Kidney capillary endothelial cell (primary cell): ENCODE results near the gene MERTK.
"Not testable (repeated sequence)": the region's sequence is repeated elsewhere in the genome, so short reads cannot be mapped to it uniquely, and the experiment has no call there.

Experiments
- DNase-seq: peaks from one replicate; pipeline ENCODE4 v3.0.0-alpha.2; 2018; ENCODE audit warnings: low spot score

Gene MERTK

GRCh38 chr2:111946294-111947114 lies 48.1 kb downstream of the MERTK start:
- DNase-seq = no peak

GRCh38 chr2:111947219-111947618 lies 48.8 kb downstream of the MERTK start:
- no peak for DNase-seq

- no peak for DNase-seq
Measured at GRCh38 chr2:111948832-111949231, 50.4 kb downstream of the MERTK start.

GRCh38 chr2:111950236-111950635 lies 51.8 kb downstream of the MERTK start:
- no peak for DNase-seq

- DNase-seq = peak; percentile 26
Measured at GRCh38 chr2:111951486-111951885, 53.1 kb downstream of the MERTK start.

- no peak for DNase-seq
Measured at GRCh38 chr2:111952871-111953452, 54.6 kb downstream of the MERTK start.

GRCh38 chr2:111954602-111955332 lies 56.4 kb downstream of the MERTK start:
- no peak for DNase-seq

GRCh38 chr2:111957872-111958354 lies 59.5 kb downstream of the MERTK start:
- no peak for DNase-seq

- no peak for DNase-seq
Measured at GRCh38 chr2:111958901-111959300, 60.5 kb downstream of the MERTK start.

- DNase-seq = no peak
Measured at GRCh38 chr2:111961663-111962062, 63.3 kb downstream of the MERTK start.

GRCh38 chr2:111963086-111963485 lies 64.7 kb downstream of the MERTK start:
- DNase-seq = not testable (repeated sequence)

GRCh38 chr2:111963508-111963907 lies 65.1 kb downstream of the MERTK start:
- DNase-seq = not testable (repeated sequence)

GRCh38 chr2:111965062-111965461 lies 66.7 kb downstream of the MERTK start:
- no peak for DNase-seq

- peak; percentile 47 for DNase-seq
Measured at GRCh38 chr2:111966241-111966640, 67.8 kb downstream of the MERTK start.

- no peak for DNase-seq
Measured at GRCh38 chr2:111967018-111967417, 68.6 kb downstream of the MERTK start.

GRCh38 chr2:111970453-111970852 lies 72.0 kb downstream of the MERTK start:
- no peak for DNase-seq

GRCh38 chr2:111972955-111973565 lies 74.7 kb downstream of the MERTK start:
- no peak for DNase-seq

- no peak for DNase-seq
Measured at GRCh38 chr2:111973701-111974100, 75.3 kb downstream of the MERTK start.

- peak; percentile 98 for DNase-seq
Measured at GRCh38 chr2:111975053-111975552, 76.7 kb downstream of the MERTK start.

GRCh38 chr2:111975819-111976218 lies 77.4 kb downstream of the MERTK start:
- DNase-seq = peak; percentile 19

GRCh38 chr2:111977240-111977639 lies 78.8 kb downstream of the MERTK start:
- DNase-seq = no peak
